Gastrocnemius medialis (tissue), 4 donors: ENCODE measurements around the gene BCL2. TPM values are rescaled to one million over a fixed set of nuclear protein-coding genes. Genes with fewer than 3 reads are reported as not detected.

Source experiments
- ATAC-seq, 2 donors: fragments of 150-250 bp; one replicate each; pipeline ENCODE4 v1.9.1; 2016
- DNase-seq, 2 donors: peaks; one replicate each; pipeline ENCODE4 v3.0.0-alpha.2; 2019
- H3K27ac ChIP-seq, 4 donors: fragments of 200-600 bp; sonication (generic); 1 replicate in 1 of 4; 2 replicates in 3 of 4; pipeline ENCODE4 v1.5.1; 2016 to 2018; ENCODE audit warnings: mild to moderate bottlenecking in 2 of 4, moderate library complexity in 1 of 4
- H3K27me3 ChIP-seq, 3 donors: fragments of 200-600 bp; sonication (generic) in 2 of 3; 1 replicate in 1 of 3; 2 replicates in 2 of 3; pipeline versions ENCODE4 v1.5.1 to v1.6.0; 2016 to 2019; ENCODE audit warnings: mild to moderate bottlenecking in 1 of 3, moderate library complexity in 1 of 3
- H3K36me3 ChIP-seq, 2 donors: fragments of 200-600 bp; sonication (generic) in 1 of 2; one replicate each; pipeline ENCODE4 v1.5.1; 2017 to 2018
- H3K4me1 ChIP-seq, 2 donors: fragments of 200-600 bp; sonication (generic) in 1 of 2; one replicate each; pipeline ENCODE4 v1.5.1; 2016 to 2017; ENCODE audit warnings: mild to moderate bottlenecking in 2 of 2
- H3K4me3 ChIP-seq, 4 donors: fragments of 200-600 bp; sonication (generic) in 3 of 4; 1 replicate in 1 of 4; 2 replicates in 3 of 4; pipeline ENCODE4 v1.5.1; 2016 to 2019; ENCODE audit warnings: mild to moderate bottlenecking in 2 of 4
- H3K9me3 ChIP-seq, 3 donors: fragments of 200-600 bp; sonication (generic) in 2 of 3; 1 replicate in 1 of 3; 2 replicates in 2 of 3; pipeline ENCODE4 v1.5.1; 2016 to 2019
- CTCF ChIP-seq, 5 experiments: fragments of 450-650 bp in 3 of 5; fragments of 200-600 bp in 2 of 5; sonication (generic) in 2 of 5; IDR thresholded peaks in 4 of 5; conservative IDR thresholded peaks in 1 of 5; 1 replicate in 4 of 5; 2 replicates in 1 of 5; pipeline ENCODE4 v1.5.1; 2016 to 2019; ENCODE audit warnings: antibody characterized with exemption in 5 of 5, mild to moderate bottlenecking in 3 of 5, moderate library complexity in 3 of 5
- POLR2A ChIP-seq, 2 donors: fragments of 450-650 bp; IDR thresholded peaks; one replicate each; pipeline ENCODE4 v1.6.1; 2017; ENCODE audit warnings: antibody characterized with exemption in 2 of 2, mild to moderate bottlenecking in 2 of 2, moderate library complexity in 2 of 2
- in situ Hi-C, 4 donors: fragments of 200-750 bp; cut with MboI; loops; one replicate each; pipeline versions ENCODE4 v1.15.0 to v1.8.0; 2017; ENCODE audit warnings: low sequenced_read_pairs in 4 of 4
- intact Hi-C: fragments of 100-400 bp; cut with DNase I; formaldehyde crosslinking; loops from one replicate; pipeline ENCODE4 v1.15.1; 2023; ENCODE audit warnings: low total_unique reads
- total RNA-seq, 4 donors: library from RNA; depleted of rRNA; stranded (reverse); fragments of >200 nt; gene quantifications; one replicate each; pipeline versions ENCODE4 v1.1.0 to v1.2.3, GENCODE V29; 2016

Gene BCL2
- total RNA-seq, 4 donors from 2014 or later: 6.2 to 20.4 (median 13.7) TPM

- H3K27ac ChIP-seq: no peak overlapping the region
- intact Hi-C loops: no loop called here
- TF ChIP-seq CTCF (IDR thresholded peaks at IDR 0.05 in 4 of 5, conservative IDR thresholded peaks at IDR 0.05 in 1 of 5) (no peak), POLR2A (IDR thresholded peaks at IDR 0.05) (no peak)
- no peaks in the 10 kb centered on the region for H3K4me1 ChIP-seq
- no peak overlapping the region for H3K4me3 ChIP-seq
- H3K27me3 ChIP-seq: no peaks in the 10 kb centered on the region
- H3K36me3 ChIP-seq: no peaks in the 10 kb centered on the region
- DNase-seq (no peak), ATAC-seq (no peak)
- H3K9me3 ChIP-seq: no peaks in the 10 kb centered on the region
- in situ Hi-C loops: no loop called here
Measured at GRCh38 chr18:63073481-63073880, 246.1 kb downstream of the BCL2 start.

Other genes with a start within 250 kb of the BCL2 start
- gene KDSR, start 47.4 kb upstream of the BCL2 start, total RNA-seq: 10 to 100 TPM; 11.2 to 18.6 (median 14.4) TPM
- gene VPS4B, start 102.7 kb upstream of the BCL2 start, total RNA-seq: 10 to 100 TPM; 13.4 to 18.2 (median 16.0) TPM
- not detected for gene SERPINB5, start 157.2 kb upstream of the BCL2 start, total RNA-seq
- not detected for gene SERPINB12, start 222.6 kb upstream of the BCL2 start, total RNA-seq